ENCODE data around the gene PRR15L.
"Not testable (repeated sequence)": the region's sequence is repeated elsewhere in the genome, so short reads cannot be mapped to it uniquely, and the experiment has no call there.

The PRR15L gene

GRCh38 chr17:47957591-47958490 lies at the start of gene PRR15L:
PRR15L (minus strand) TSS chr17:47957883; CDS start chr17:47953234, 4,649 bp downstream.
- no peak for DNase-seq (ENCODE audit: low read depth in 2 of 2)

- DNase-seq (ENCODE audit: low read depth in 2 of 2), result no peak
Measured at GRCh38 chr17:48006936-48007709, 49.4 kb upstream of the PRR15L start.

GRCh38 chr17:48004983-48005382 lies 47.3 kb upstream of the PRR15L start:
- DNase-seq (ENCODE audit: low read depth in 2 of 2), result no peak

- no peak for DNase-seq (ENCODE audit: low read depth in 2 of 2)
Measured at GRCh38 chr17:48003417-48004151, 45.9 kb upstream of the PRR15L start.

GRCh38 chr17:48002916-48003416 lies 45.3 kb upstream of the PRR15L start:
- DNase-seq (ENCODE audit: low read depth in 2 of 2), result no peak

- no peak for DNase-seq (ENCODE audit: low read depth in 2 of 2)
Measured at GRCh38 chr17:48002266-48002915, 44.7 kb upstream of the PRR15L start.

- not testable (repeated sequence) for DNase-seq (ENCODE audit: low read depth in 2 of 2)
Measured at GRCh38 chr17:48001657-48002056, 44.0 kb upstream of the PRR15L start.

- DNase-seq (ENCODE audit: low read depth in 2 of 2), result no peak
Measured at GRCh38 chr17:48001197-48001596, 43.5 kb upstream of the PRR15L start.

GRCh38 chr17:47999582-47999981 lies 41.9 kb upstream of the PRR15L start:
- DNase-seq (ENCODE audit: low read depth in 2 of 2), result no peak

- DNase-seq (ENCODE audit: low read depth in 2 of 2), result no peak
Measured at GRCh38 chr17:47998044-47998443, 40.4 kb upstream of the PRR15L start.

- no peak for DNase-seq (ENCODE audit: low read depth in 2 of 2)
Measured at GRCh38 chr17:47997586-47997985, 39.9 kb upstream of the PRR15L start.

GRCh38 chr17:47996201-47996600 lies 38.5 kb upstream of the PRR15L start:
- DNase-seq (ENCODE audit: low read depth in 2 of 2), result no peak

- DNase-seq (ENCODE audit: low read depth in 2 of 2), result no peak
Measured at GRCh38 chr17:47995241-47995935, 37.7 kb upstream of the PRR15L start.

- no peak for DNase-seq (ENCODE audit: low read depth in 2 of 2)
Measured at GRCh38 chr17:47994724-47995123, 37.0 kb upstream of the PRR15L start.

- no peak for DNase-seq (ENCODE audit: low read depth in 2 of 2)
Measured at GRCh38 chr17:47993964-47994363, 36.3 kb upstream of the PRR15L start.

GRCh38 chr17:47993031-47993564 lies 35.4 kb upstream of the PRR15L start:
- DNase-seq (ENCODE audit: low read depth in 2 of 2), result no peak

GRCh38 chr17:47992216-47992615 lies 34.5 kb upstream of the PRR15L start:
- DNase-seq (ENCODE audit: low read depth in 2 of 2), result no peak

- DNase-seq (ENCODE audit: low read depth in 2 of 2), result no peak
Measured at GRCh38 chr17:47990962-47991731, 33.5 kb upstream of the PRR15L start.

- no peak for DNase-seq (ENCODE audit: low read depth in 2 of 2)
Measured at GRCh38 chr17:47989700-47990099, 32.0 kb upstream of the PRR15L start.

GRCh38 chr17:47989159-47989558 lies 31.5 kb upstream of the PRR15L start:
- DNase-seq (ENCODE audit: low read depth in 2 of 2), result no peak
